GM18507 (cell line): ENCODE measurements around the gene SECTM1.

Experiments
- DNase-seq: peaks from one replicate; pipeline ENCODE4 v3.0.0; 2011; ENCODE audit warnings: low read depth; ENCODE audit not compliant: insufficient read length; ENCODE audit errors: extremely low spot score
- FAIRE-seq: peaks from 2 replicates; lab custom pipeline; 2011; peaks lifted over from hg19 to GRCh38; lab: Jason Lieb, UNC

The SECTM1 gene

DNA sequence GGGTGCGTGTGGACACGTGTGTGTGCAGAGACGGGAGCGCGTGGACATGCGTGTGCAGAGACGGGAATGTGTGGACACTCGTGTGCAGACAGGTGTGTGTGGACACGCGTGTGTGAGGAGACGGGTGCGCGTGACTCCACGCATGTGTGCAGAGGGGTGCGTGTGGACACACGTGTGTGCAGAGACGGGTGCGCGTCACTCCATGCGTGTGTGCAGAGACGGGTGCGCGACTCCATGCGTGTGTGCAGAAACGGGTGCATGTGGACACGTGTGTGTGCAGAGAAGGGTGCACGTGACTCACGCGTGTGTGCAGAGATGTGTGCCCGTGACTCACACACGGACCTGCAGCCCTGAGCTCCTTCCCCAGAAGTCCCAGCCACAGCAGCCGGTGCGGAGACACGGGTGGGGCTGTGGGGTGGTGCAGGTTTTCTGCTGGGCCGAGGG, 13.9 kb downstream of the SECTM1 start:
- no peak for DNase-seq
- no peak for FAIRE-seq

DNA sequence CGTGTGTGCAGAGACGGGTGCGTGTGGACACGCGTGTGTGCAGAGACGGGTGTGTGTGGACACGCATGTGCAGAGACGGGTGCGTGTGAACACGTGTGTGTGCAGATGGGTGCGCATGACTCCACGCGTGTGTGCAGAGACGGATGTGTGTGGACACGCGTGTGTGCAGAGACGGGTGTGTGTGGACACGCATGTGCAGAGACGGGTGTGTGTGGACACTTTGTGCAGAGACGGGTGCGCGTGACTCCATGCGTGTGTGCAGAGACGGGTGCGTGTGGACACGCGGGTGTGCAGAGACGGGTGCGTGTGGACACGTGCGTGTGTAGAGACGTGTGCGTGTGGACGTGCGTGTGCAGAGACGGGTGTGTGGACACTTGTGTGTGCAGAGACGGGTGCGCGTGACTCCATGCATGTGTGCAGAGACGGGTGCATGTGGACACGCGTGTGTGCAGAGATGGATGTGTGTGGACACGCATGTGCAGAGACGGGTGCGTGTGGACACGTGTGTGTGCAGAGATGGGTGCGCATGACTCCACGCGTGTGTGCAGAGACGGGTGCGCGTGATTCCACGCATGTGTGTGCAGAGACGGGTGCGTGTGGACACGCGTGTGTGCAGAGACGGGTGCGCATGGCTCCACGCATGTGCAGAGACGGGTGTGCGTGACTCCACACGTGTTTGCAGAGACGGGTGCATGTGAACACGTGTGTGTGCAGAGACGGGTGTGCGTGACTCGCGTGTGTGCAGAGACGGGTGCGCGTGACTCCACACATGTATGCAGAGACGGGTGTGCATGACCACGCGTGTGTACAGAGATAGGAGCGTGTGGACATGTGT, 14.6 kb downstream of the SECTM1 start:
- no peak for DNase-seq
- no peak for FAIRE-seq

DNA sequence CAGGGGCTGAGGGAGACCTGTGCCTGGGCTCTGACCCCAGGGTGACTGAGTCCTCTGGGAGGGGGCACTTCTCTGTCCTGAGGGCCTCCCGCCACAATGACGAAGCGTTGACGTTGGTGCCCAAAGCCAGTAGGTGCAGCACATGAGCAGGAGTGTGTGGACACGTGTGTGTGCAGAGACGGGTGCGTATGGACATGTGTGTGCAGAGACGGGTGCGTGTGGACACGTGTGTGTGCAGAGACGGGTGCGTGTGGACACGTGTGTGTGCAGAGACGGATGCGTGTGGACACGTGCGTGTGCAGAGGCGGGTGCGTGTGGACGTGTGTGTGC, 15.4 kb downstream of the SECTM1 start:
- no peak for FAIRE-seq

DNA sequence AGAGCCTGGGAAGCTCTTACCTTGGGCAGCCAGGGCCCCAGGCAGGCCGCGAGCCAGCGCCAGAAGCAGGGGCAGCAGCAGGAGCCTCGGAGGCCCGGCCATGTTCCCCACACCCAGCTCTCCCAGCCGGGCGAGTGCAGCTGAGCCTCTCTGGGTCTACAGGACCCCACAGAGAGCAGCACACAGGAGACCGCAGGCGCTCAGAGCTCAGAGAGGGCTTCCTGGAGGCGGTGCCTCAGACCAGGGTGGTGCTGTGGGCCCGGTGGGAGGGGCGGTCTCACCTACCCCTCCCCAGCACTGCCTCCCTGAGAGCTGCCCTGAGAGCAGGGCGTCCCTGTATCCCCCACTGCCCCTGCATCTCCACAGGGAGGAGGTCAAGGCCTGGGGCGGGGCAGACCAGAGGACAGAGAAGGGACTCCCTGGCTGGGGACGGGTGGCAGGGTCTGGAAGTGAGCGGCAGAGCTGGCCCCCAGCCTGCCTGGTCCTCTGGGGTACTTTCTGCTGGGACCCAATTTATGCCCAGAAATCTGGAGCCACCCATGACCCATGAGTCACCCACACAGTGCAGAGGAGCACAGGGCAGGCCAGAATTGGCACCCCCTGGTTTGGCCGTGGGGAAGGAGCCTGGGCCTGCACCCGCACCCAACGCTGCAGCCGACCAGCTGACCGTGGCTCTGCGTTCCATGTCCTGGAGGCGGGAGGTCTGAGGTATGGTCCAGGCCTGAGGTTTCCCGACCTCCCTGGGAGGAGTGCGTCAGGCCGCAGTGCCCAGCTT, 16.0 kb downstream of the SECTM1 start, which contains the start of gene CD7:
TSS of gene CD7 (minus strand) at position 215 of the 775 bp plus-strand sequence. CDS start at position 102, 113 bp downstream.
- DNase-seq (no peak), FAIRE-seq (no peak)

More for the DNA sequence above, 15.4 kb downstream of the SECTM1 start:
- no peak for DNase-seq

DNA sequence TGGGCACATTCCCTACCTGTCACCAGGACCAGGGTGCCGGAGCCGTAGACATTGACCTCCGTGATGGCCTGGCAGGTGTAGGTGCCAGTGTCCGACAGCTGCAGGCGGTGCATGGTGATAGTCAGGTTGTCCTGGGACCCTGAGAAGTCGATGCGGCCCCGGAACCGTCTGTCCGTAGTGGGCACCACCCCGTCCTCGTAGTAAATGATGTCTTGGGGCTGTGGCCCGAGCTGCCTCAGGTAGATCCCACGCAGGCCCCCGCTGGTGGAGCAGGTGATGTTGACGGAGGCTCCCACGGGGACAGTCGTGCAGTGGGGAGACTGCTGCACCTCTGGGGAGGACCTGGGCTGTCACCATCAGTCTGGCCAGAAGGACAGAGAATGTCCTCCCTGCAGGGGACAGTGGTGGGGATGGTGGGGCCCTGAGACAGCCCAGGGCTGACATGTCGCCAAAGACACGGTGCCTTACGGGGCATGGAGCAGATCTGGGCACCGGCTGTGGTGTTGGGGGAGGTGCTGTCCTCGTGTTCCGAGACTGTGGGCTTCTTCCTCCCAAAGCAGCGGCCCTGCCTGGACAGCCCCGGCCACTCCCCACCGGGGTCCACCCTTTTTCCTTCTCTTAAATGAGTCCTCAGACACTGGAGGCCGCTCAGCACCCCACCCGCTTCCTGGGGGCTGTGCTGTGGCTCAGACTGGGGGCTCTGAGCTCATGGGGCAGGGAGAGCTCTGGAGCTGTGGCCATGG, 16.7 kb downstream of the SECTM1 start:
- DNase-seq (no peak), FAIRE-seq (no peak)

DNA sequence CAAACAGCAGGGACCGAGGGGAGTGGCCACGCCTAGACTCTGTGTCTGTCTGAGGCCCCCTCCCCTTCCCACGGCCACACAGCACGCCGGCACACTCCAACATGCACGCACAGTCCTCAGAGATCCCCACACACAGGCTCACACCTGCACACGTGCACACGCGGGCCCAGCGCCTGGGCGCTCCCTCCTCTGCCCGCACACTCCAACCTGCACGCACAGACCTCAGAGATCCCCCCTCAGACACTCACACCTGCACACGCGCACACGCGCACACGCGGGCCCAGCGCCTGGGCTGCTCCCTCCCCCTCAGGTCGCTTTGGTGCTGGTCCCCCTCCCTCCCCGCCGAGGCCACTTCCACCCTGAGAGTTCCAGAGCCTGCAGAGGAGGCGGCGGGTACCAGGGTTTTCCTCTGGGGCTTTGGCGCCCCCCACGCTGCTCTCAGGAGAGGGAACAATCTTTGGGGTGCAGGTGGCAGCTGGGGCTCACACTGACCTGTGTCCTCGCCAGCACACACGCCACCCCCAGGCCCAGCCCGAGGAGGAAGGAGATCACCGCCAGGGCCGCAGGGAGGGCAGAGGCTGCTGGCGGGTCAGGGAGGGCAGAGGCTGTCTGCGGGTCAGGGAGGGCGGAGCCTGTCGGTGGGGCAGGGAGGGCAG, 17.7 kb downstream of the SECTM1 start:
- FAIRE-seq: no peak

DNA sequence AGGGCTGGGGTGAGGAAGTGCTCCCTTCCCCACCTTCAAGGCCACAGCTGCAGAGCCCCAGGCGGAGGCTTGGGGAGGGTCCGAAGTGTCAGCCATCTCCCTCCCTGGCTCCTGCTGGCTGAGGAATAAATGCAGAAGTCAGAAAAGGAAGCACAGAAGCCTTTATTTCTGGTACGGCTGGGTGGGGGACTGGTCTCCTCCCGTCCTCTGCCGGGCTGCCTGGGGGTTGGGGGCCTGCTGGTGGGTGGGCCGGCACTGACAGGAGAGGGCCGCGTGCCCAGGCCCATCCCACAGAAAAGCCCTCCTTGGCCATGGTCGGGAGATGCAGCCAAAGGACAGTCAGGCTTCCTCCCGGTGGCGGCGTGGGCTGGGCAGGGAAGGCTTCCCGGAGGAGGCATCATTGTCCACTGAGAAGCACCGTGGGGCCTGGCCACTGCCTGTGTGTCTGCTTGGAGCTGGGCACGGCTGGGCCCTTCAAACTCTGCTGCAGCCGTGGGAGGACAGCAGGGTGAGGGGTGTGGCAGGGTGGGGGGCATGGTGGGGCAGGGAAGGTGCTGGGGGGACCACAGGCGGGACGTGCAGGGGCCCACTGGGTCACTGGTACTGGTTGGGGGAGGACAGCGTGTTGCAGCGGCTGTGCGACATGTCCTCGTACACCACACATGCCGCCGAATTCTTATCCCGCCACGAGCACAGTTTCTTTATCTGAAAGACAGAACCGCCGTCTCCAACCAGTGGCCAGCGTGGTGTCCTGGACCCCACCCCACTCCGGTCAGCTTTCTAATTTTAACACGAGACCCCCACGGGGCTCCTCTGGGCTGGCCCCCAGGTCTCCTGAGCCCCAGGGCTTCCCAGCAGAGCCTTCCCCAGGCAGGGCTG, 18.6 kb downstream of the SECTM1 start:
- FAIRE-seq (no peak), DNase-seq (no peak)

More for the DNA sequence above, 17.7 kb downstream of the SECTM1 start:
- DNase-seq: no peak

DNA sequence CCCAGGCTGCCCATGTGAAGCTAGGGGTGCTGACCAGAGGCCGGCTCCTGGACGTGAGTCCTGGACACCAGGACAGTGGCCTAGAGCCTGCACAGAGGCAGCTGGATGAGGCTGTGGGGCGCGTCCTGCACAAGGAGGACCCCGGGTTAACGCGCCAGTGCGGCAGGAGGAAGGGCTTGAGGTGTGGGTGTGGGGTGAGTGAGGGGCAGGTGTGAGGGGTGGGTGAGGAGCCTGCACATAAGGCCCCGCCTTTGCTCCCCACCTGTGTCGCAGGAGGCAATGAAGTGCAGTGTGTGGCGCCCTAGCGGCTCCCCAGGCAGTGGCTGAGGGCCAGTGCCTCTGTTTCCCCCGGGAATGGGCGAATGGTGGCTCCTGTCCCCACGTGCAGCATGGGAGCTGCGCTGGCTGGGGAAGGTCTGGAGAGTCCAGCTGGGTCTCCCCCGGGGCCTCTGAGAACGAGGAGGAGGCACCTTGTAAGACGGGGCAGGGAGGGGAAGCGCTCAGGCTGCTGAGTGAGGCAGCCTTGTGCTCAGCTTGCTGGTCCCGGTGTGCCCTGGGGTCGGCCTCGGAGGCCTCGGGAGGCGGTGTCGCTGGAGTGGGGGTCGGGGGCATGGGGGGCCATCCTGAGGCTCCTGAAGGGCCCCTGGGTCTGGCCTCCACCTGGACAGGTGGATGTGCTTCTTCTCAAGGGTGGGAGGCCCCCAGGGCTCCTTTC, 19.4 kb downstream of the SECTM1 start:
- DNase-seq (no peak), FAIRE-seq (no peak)

DNA sequence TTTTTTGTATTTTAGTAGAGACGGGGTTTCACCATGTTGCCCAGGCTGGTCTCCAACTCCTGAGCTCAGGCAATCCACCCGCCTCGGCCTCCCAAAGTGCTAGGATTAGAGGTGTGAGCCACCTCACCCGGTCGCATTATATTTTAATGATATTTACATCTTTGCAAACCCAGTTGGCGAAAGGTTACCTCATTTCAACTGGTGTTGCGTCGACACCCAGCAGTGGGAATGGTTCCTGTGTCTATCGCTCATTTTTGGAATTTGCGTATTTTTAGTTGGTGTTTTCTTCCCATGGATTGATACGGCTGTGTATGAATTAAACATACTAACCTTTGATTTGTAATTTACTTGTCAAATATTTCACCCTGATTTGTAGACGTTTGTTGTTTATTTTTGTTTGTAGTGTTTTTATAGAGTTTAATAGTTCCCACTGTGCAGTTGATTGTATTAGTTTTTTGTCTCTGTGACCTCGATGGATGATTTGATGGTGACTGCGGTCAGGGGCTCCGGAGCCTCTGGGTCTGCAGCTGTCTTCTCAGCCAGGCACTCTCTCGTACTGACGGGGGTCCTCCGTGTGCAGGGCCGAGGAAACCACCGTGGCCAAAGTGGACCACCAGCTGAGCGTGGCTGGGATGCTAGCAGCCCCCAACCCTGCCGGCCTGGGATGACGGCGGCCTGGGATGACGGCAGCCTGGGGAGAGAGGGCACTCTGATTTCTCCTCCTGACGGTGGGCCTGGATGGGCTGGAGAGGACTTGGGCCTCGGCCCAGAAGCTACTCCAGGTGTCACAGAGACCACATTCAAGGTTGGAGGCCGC, 20.2 kb downstream of the SECTM1 start:
- no peak for FAIRE-seq
- DNase-seq: no peak

DNA sequence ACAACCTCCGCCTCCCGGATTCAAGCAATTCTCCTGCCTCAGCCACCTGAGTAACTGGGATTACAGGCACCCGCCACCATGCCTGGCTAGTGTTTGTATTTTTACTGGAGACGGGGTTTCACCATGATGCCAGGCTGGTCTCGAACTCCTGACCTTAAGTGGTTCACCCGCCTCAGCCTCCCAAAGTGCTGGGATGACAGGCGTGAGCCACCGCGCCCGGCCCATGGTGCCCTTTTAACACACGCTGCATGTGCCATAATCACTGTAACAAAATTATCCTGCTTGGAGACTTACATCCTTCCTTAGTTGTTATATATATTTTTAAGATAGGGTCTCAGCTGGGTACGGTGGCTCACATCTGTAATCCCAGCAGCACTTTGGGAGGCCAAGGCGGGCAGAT, 21.6 kb downstream of the SECTM1 start:
- FAIRE-seq (no peak), DNase-seq (no peak)

DNA sequence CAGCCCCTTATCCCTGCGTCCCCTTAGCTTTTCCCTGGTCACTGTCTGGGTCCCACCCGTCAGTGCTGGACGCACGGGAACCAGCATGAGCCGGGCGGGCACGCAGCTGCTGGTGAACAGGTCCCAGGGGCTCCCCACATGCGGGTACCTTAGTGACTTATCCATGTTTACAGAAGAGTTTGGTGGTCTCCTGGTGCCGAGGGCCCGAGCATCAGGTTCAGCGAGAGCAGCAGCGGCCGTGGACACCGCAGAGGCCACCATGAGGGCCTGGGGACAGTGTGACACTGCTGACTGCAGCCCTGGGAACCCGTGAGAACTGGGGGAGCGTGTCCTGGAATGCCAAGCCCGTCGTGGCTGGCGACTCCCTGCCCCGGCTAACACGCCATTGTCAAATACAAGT, 22.7 kb downstream of the SECTM1 start:
- DNase-seq: no peak
- no peak for FAIRE-seq

DNA sequence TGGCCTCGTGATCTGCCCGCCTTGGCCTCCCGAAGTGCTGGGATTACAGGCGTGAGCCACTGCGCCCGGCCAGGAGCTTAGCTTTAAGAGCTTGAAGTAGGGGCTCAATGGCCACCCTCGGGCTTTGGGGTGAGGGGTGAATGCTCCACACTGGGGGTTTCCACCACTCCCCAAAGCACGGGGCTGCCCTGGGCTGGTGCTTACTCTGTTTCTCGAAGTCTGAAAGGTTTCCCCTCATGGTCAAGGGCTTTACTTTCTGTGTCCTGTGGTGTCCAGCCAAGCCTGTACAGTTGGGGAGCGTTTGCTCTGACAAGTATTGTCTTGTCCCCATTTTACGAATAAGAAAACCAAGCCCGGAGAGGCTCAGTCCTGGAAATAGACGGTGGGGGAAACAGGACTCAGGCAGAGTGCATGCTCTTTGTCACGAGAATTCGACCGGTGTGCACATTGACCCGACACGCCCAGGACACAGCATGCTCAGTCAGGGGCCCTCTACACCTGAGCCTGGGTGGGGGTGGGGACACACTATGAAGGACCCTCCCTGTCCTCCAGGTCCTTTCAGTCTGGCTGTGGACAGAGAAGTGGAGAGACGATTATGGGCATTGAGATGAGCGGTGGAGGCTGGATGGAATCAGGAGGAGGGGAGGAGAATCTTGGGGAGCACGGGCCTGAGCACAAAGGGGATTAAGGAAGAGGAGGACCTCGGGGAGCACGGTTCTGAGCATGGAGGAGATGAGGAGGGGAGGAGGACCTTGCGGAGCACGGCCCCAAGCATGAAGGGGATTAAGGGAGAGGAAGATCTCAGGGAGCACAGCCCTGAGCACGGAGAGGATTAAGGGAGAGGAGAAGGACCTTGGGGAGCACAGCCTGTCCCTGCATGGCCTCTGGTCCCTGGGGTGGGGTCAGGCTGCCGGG, 23.7 kb downstream of the SECTM1 start:
- DNase-seq (no peak), FAIRE-seq (no peak)

DNA sequence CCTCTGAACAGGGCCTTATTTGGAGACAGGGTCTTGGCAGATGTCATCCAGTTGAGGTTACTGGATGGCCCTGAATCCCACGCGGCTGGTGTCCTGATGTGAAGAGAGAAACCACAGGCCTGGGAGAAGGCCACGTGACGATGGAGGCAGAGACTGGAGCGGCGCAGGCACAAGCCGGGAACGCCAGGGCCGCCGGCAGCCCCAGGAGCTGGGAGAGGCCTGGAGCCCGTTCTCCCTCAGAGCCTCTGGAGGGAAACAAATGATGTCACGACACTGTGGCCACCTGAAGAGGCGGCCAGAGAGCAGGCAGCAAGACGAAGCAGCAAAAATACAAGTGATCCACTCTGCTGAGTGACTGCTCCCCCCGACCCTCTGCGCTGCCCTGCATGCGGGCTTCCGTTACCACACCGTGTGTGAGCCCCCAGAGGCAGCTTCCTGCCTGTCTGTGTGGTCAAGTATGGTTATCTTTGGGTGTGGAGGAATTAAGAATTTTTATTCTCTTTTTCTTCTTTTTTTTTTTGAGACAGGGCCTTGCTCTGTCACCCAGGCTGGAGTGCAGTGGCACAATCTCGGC, 27.8 kb downstream of the SECTM1 start:
- no peak for FAIRE-seq

DNA sequence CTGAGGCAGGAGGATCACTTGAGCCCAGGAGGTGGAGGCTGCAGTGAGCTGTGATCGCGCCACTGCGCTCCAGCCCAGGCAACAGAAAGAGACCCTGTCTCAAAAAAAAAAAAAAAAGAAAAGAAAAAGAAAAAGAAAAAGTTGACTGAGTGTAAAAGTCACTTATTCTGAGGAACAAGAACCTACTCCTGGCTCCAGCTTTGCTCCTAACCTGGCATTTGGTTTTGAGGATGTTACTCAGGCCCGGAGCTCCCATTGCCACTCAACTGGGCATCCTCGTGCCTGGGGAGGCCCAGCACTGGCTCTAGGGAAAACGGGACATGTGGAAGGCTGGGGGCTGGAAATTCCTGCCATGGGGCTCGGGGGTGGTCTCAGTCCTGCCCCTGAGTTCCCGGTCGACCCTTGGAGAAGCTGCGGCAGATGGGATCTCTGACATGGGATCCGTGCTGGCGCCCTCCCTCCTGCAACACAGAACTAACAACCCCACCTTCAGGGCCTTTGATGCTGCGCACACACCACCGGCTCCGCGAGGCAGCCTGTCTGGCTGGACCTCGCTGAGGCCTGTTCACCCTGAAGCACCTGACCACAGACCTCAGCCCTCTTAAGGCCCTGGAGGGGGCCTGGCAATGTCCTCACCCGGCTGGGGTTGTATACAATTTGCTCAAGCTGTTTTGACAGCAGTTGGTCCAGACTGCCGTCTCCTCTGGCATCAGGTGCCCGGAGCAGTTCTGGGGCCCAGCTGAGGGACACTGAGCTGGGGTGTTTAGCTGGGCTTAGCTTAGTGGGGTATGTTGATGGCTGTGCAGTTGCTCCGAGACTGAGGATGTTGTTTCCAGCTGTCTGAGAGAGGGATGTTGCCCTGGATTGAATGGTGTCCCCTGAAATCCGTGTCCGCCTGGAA, 28.5 kb downstream of the SECTM1 start:
- DNase-seq (no peak), FAIRE-seq (no peak)

More for the DNA sequence above, 27.8 kb downstream of the SECTM1 start:
- DNase-seq: no peak
